ENCODE data around the gene LCE7A. TPM values are rescaled to one million over a fixed set of nuclear protein-coding genes. Genes with fewer than 3 reads are reported as not detected.

Gene LCE7A, protein sequence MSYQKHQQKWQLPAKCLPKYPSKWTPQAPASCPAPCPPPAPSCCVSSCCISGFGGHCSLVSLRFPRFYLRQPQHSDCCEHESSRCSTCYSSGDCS
- polyA plus RNA-seq (ENCODE audit: insufficient read length in 12 of 12): not detected
- long read RNA-seq, donor 1: 0 reads
- long read RNA-seq, donor 2: 0 reads
- long read RNA-seq, donor 3: 0 reads
- long read RNA-seq, donor 4: 0 reads
- long read RNA-seq, donor 5: 0 reads
- long read RNA-seq, donor 6: 0 reads
- long read RNA-seq, donor 7: 0 reads
- long read RNA-seq, donor 8: 0 reads
- long read RNA-seq, donor 9: 0 reads
- long read RNA-seq, donor 10: 0 reads
- long read RNA-seq, donor 11: 0 reads

GRCh38 chr1:152859696-152860095, at the start of gene LCE7A:
Gene LCE7A (plus strand): TSS chr1:152859996. CDS start chr1:152860698, 702 bp downstream.
- no peak for DNase-seq

DNA sequence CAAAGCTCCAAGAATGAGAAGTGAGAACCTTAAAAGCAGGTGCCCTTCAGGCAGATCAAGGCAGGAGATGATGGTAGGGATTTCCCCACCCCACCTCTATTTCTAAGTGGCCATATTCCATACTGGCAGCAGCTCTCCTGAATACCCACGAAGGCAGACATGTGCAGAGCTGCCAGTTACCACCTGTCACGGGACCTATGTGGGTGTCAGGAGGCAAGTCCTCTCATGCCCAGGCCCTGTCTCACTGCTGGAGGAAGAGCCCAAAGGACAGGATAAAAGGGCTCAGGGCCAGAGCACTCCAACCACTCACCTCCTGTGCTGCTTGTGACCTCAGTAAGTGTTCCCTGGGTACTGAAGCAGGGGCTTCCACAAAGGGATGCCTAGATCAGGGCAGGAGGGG, 48.7 kb upstream of the LCE7A start:
- no peak for DNase-seq

DNA sequence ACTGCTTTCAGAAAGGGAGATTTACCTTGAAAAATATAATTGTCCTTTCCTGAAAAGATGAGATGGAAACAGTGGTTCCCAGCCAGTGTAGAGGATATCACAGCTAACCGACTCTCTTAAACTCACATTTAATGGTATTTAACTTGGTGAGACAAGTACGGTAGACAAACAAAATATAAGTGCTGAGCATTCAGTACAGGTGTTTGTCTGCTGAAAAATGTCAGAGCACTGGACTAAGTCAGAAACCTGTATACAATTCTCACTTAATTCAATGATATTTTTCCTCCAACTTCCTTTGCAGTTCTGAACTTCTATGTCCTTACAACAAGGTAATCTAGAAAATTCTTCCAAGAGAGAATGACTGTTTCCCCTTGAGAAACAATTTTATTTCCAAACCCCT, 48.1 kb upstream of the LCE7A start, which contains the start of gene LCE1B:
TSS of gene LCE1B (plus strand) at position 301 of the 400 bp plus-strand sequence. CDS start 476 bp downstream, outside the sequence.
- no peak for DNase-seq

DNA sequence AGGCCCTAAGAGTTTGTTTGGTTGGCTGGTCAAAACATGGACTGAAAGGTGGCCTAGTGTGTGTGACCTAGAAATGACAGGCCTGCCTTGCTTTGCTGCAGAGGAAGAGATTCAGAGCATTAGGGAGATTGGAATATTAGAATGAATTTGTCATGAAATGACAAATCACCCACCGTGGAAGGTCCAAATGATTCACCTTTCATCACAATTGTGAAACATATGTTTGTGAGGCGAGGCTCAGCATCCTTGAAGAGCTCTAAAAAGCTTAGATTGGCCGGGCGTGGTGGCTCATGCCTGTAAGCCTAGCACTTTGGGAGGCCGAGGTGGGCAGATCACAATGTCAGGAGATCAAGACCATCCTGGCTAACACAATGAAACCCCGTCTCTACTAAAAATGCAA, 42.5 kb upstream of the LCE7A start:
- no peak for DNase-seq

- DNase-seq: no peak
These were observed 36.5 kb upstream of the LCE7A start for GRCh38 chr1:152823294-152823693.

- no peak for DNase-seq
These were observed 34.8 kb upstream of the LCE7A start for GRCh38 chr1:152824964-152825363.

GRCh38 chr1:152827173-152827572, 32.6 kb upstream of the LCE7A start, which contains the start of gene LCE1A:
Gene LCE1A (plus strand): TSS chr1:152827473. CDS start chr1:152827473, 0 bp downstream.
- DNase-seq: no peak

- no peak for DNase-seq
These were observed 22.9 kb upstream of the LCE7A start for GRCh38 chr1:152836870-152837269.

GRCh38 chr1:152842556-152842955, 17.2 kb upstream of the LCE7A start, which contains the start of gene LCE6A:
Gene LCE6A (plus strand): TSS chr1:152842856. CDS start chr1:152843521, 665 bp downstream.
- DNase-seq: no peak

GRCh38 chr1:152855661-152856060, 4.1 kb upstream of the LCE7A start:
- no peak for DNase-seq

- DNase-seq: no peak
These were observed 1.7 kb upstream of the LCE7A start for GRCh38 chr1:152858062-152858461.

DNA sequence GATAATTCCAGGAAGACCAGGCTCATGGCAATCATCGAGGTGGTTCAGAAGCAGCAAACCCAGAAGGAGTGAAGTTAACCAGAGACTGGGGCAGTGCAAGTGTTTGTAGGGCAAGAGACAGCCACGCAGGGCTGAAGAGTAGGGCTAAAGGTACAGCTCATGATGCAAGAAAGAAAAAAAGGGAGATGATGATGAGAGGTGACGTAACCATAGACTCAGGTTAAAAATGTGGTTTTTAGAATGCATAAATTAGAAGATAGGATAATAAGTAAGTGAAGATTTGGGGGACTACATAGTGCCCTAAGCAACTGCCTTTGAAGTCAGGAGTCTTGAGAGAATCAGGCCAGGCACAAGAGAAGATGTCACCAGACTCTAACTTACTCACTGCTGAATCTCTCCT, 333 bp downstream of the LCE7A start:
- DNase-seq: no peak

GRCh38 chr1:152861374-152861773, 1.6 kb downstream of the LCE7A start:
- no peak for DNase-seq

DNA sequence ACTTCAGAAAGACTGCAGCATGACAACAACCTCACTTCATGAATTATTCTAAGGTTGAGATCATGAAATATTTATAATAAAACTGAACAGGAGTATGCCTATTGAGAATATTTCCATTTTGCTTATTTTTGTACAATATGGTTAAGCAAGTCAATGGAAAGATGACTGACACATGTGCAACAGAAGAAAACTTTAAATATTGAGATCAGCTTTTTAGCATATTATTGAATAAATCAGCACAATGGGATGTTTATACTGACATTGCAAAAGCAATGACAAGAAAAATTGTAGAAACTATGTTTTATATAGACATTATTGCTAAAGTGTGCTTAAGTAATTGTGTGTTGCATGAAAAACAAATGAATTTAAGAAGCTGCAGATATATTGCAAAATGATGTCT, 4.6 kb downstream of the LCE7A start:
- DNase-seq: no peak

DNA sequence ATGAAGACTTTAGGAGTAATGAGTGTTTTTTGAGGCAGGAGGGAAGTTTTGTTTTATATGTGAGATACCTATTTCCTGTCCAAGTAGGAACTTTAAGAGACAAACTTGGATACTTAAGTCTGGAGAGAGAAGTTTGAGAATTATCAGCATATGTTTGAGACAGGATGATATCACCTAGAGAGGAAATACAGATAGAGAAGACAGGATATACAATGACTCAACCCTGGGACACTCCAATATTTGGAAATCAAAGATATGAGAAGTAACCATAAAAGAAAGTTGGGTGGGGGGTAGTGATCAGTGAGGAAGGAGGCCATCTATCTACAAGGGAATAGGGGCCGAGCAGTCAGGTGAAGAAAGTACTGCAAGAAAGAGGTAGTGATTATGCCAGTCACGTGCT, 6.5 kb downstream of the LCE7A start:
- DNase-seq: no peak

GRCh38 chr1:152869808-152870419, 10.1 kb downstream of the LCE7A start:
- peak; percentile 54 for DNase-seq

- no peak for DNase-seq
These were observed 11.3 kb downstream of the LCE7A start for GRCh38 chr1:152870831-152871730.

DNA sequence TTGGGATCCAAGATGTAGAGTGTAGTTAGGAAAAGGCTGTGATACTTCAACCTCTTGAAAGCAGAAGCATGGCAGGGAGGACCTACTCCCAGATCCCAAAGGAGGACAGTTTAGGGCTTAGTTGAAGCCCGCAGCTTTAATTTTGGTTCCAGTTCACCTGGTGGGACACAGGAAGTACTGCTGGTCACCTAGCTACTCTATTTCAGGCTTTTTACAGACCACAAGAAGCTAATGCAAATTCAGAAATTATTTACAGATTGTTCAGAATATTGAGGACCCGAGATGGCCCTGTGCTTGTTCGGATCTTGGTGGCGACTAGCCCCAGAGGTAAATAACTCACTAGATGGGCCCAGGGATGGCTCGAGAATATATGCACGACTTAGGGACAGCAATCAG, 11.9 kb downstream of the LCE7A start:
- no peak for DNase-seq

DNA sequence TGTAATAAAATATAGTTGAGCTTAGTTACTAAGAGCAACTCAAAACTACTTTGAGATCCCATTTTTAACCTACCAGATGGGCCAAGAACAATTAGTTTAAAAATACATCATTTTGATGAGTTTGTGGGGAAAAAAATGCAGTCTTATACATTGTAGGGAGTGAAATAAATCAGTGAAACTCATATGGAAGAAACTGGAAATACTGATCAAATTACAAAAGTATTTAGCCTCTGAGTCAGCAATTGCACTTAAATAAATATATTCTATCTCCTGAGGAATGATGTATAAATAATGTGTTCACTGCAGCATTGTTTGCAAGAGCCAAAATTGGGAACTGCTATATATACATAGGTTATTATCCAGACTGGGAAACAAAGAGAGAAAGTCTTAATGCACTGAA, 13.7 kb downstream of the LCE7A start:
- no peak for DNase-seq

- no peak for DNase-seq
These were observed 17.0 kb downstream of the LCE7A start for GRCh38 chr1:152876827-152877226.

GRCh38 chr1:152878042-152878441, 18.2 kb downstream of the LCE7A start, which contains the start of gene SMCP:
Gene SMCP (plus strand): TSS chr1:152878322. CDS start chr1:152884423, 6,101 bp downstream.
- no peak for DNase-seq

- no peak for DNase-seq
These were observed 19.9 kb downstream of the LCE7A start for GRCh38 chr1:152879559-152880198.
